ENCODE measurements around the gene GRK7. TPM values are rescaled to one million over a fixed set of nuclear protein-coding genes. Genes with fewer than 3 reads are reported as not detected.

GRK7 gene
- total and polyA plus RNA-seq, 2 donors from 2014 or later: not detected

DNA sequence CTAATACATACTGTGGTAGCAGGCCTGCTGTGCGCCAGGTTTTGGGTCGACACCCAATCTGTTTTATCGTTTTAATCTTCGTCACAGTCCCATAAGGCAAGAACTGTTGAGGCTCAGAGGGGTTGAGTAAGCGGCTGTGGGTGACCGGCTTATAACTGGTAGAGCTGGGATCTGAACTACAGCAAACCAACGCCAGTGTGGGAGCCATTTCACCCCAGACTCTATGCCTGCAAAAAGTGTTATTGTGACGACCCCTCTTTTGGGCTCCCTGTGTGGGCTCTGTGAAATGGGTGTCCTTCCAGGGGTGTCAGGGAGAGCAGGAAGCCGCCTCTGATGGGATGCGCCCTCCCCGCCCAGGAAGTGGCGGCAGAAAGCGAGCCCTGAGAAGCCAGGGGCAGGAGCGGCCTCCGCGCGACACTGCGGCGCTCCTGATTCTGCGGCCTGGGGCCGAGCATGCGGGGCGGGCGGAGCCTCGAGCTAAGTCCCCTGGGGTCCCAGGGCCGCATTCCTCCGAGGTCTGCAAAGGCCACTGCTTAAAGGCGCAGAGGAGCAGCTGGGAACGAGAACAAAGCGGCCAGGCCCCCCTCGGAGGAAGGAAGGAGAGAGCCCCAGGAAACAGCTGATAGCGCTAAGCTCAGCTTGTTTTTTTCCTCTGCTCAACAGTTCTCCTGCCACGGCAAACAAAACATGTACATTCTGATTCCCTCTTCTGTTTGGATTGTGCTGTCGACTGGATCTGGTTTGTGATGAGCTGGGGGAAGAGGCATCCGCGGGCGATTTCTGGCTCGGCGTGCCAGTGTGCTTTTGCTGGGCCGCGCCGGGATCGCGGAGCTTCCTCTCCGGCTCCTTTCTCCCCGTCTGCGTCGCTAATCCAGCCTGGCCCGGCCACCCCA lies 33.9 kb downstream of the GRK7 start:
- DNase-seq: peak; percentile 74 to 92 (median 83)
- intact Hi-C loops (cut with DNase I): no loop called here
- Histone ChIP-seq H3K27ac (ENCODE audit: low read depth in 2 of 2, low read length in 2 of 2) (peak overlapping the region; percentile 24 to 48), H3K36me3 (ENCODE audit: control insufficient read depth in 2 of 3, insufficient read depth in 3 of 3, low read length in 3 of 3) (no peaks in the 10 kb centered on the region), H3K4me1 (ENCODE audit: control insufficient read depth in 2 of 3, insufficient read depth in 2 of 3, low read depth in 1 of 3, low read length in 3 of 3) (peaks cover 3 to 15% (median 14%) of the 10 kb centered on the region in 3 donors), H3K4me3 (ENCODE audit: low read length in 3 of 3) (peak overlapping the region in 2 of 3 donors; percentile 24 to 55), H3K9me3 (ENCODE audit: control insufficient read depth in 2 of 3, insufficient read depth in 1 of 3, low read length in 3 of 3) (peaks cover 0 to 2% (median 0%) of the 10 kb centered on the region in 3 donors), H3K27me3 (ENCODE audit: control insufficient read depth, insufficient read depth, low read length) (no peaks in the 10 kb centered on the region), H3K9ac (ENCODE audit: low read length in 3 of 3) (peak overlapping the region in 2 of 3 donors; percentile 13 to 41)
- TF ChIP-seq, protein P1, sequence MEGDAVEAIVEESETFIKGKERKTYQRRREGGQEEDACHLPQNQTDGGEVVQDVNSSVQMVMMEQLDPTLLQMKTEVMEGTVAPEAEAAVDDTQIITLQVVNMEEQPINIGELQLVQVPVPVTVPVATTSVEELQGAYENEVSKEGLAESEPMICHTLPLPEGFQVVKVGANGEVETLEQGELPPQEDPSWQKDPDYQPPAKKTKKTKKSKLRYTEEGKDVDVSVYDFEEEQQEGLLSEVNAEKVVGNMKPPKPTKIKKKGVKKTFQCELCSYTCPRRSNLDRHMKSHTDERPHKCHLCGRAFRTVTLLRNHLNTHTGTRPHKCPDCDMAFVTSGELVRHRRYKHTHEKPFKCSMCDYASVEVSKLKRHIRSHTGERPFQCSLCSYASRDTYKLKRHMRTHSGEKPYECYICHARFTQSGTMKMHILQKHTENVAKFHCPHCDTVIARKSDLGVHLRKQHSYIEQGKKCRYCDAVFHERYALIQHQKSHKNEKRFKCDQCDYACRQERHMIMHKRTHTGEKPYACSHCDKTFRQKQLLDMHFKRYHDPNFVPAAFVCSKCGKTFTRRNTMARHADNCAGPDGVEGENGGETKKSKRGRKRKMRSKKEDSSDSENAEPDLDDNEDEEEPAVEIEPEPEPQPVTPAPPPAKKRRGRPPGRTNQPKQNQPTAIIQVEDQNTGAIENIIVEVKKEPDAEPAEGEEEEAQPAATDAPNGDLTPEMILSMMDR (IDR thresholded peaks at IDR 0.05; ENCODE audit: borderline replicate concordance, extremely low read depth, insufficient read depth): no peak
- FAIRE-seq: no peak

DNA sequence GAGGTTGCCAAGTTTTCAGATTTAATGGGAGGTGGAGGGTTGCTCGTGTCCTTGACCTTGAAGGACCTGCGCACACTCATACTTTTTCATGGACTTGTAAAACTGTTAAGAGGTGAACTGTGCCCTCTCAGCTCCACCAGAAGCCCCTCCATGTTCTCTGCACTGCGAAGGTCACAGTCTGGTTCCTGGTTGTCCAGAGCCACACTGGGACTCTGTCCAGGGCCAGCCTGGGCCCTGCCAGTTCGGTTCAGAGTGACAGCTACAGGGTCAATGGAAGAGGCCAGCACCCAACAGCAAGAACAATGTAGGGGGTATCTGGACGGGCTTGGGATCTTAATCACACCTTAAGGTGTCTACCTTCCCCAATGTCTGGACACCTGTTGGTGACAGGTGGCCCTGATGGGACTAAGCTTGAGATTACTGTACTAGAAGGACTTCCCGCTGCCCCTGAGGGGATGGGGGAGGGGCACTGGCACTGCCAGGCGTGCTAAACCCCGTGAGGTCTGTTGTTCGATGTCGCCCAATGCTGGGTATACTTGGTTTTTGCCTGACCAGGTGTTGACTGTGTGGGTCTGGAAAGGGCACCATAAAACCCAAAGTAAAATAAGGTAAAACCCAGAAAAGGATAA lies 34.7 kb downstream of the GRK7 start:
- DNase-seq: peak in 1 of 5 donors; percentile 60
- Histone ChIP-seq H3K9ac (ENCODE audit: low read length in 3 of 3) (peak overlapping the region in 1 of 3 donors; percentile 41), H3K27me3 (ENCODE audit: control insufficient read depth, insufficient read depth, low read length) (no peaks in the 10 kb centered on the region), H3K27ac (ENCODE audit: low read depth in 2 of 2, low read length in 2 of 2) (peak overlapping the region; percentile 24 to 48), H3K9me3 (ENCODE audit: control insufficient read depth in 2 of 3, insufficient read depth in 1 of 3, low read length in 3 of 3) (peaks cover 0 to 2% (median 0%) of the 10 kb centered on the region in 3 donors), H3K4me3 (ENCODE audit: low read length in 3 of 3) (peak overlapping the region in 2 of 3 donors; percentile 24 to 55), H3K4me1 (ENCODE audit: control insufficient read depth in 2 of 3, insufficient read depth in 2 of 3, low read depth in 1 of 3, low read length in 3 of 3) (peaks cover 3 to 15% (median 14%) of the 10 kb centered on the region in 3 donors), H3K36me3 (ENCODE audit: control insufficient read depth in 2 of 3, insufficient read depth in 3 of 3, low read length in 3 of 3) (no peaks in the 10 kb centered on the region)
- TF ChIP-seq, protein P1 (IDR thresholded peaks at IDR 0.05; ENCODE audit: borderline replicate concordance, extremely low read depth, insufficient read depth): no peak
- FAIRE-seq: no peak
- intact Hi-C loops (cut with DNase I): no loop called here

- no peaks in the 10 kb centered on the region for H3K36me3 ChIP-seq (ENCODE audit: control insufficient read depth in 2 of 3, insufficient read depth in 3 of 3, low read length in 3 of 3)
- H3K9ac ChIP-seq (ENCODE audit: low read length in 3 of 3): no peak overlapping the region
- H3K27me3 ChIP-seq (ENCODE audit: control insufficient read depth, insufficient read depth, low read length): no peaks in the 10 kb centered on the region
- intact Hi-C loops (cut with DNase I): no loop called here
- H3K9me3 ChIP-seq (ENCODE audit: control insufficient read depth in 2 of 3, insufficient read depth in 1 of 3, low read length in 3 of 3): peaks cover 0 to 2% (median 0%) of the 10 kb centered on the region in 3 donors
- DNase-seq: peak; percentile 63 to 79 (median 66)
- no peak overlapping the region for H3K27ac ChIP-seq (ENCODE audit: low read depth in 2 of 2, low read length in 2 of 2)
- peaks cover 3 to 15% (median 14%) of the 10 kb centered on the region in 3 donors for H3K4me1 ChIP-seq (ENCODE audit: control insufficient read depth in 2 of 3, insufficient read depth in 2 of 3, low read depth in 1 of 3, low read length in 3 of 3)
- TF ChIP-seq, protein P1 (IDR thresholded peaks at IDR 0.05; ENCODE audit: borderline replicate concordance, extremely low read depth, insufficient read depth): no peak
- no peak overlapping the region for H3K4me3 ChIP-seq (ENCODE audit: low read length in 3 of 3)
- no peak for FAIRE-seq
Observed at GRCh38 chr3:141798448-141798845, 35.2 kb downstream of the GRK7 start.
